K562 (cell line): ENCODE data around the gene ZNF473. TPM values are rescaled to one million over a fixed set of nuclear protein-coding genes. Genes with fewer than 3 reads are reported as not detected.

ENCODE experiments used
- CBX1 ChIP-seq: sonication (generic); IDR thresholded peaks from 2 replicates; pipeline ENCODE4 v1.6.1; 2016; ENCODE audit warnings: antibody characterized with exemption, low read depth, mild to moderate bottlenecking
- HLTF ChIP-seq: fragments of 450-650 bp; IDR thresholded peaks from 2 replicates; pipeline ENCODE4 v1.6.1; 2016
- KAT7 ChIP-seq: sonication (generic); formaldehyde crosslinking; IDR thresholded peaks from 2 replicates; pipeline ENCODE4 v1.8.0; 2022; ENCODE audit warnings: missing genetic modification reagents, mild to moderate bottlenecking, borderline replicate concordance
- KLF10 ChIP-seq: fragments of 250-450 bp; sonication (Bioruptor Pico); IDR thresholded peaks from 2 replicates; pipeline ENCODE4 v1.6.1; 2021; ENCODE audit warnings: matching md5 sums
- MBD2 ChIP-seq: sonication (generic); IDR thresholded peaks from 2 replicates; pipeline ENCODE4 v1.6.1; 2016; ENCODE audit warnings: low read depth, borderline replicate concordance
- MEF2D ChIP-seq: conservative IDR thresholded peaks from 2 replicates; pipeline ENCODE4 v1.6.1; 2016; ENCODE audit warnings: low read depth, missing genetic modification characterization, missing compliant biosample characterization
- NFIX ChIP-seq: fragments of 250-450 bp; sonication (Bioruptor Pico); IDR thresholded peaks from 2 replicates; pipeline ENCODE4 v1.4.0; 2020; ENCODE audit warnings: low read depth, mild to moderate bottlenecking, moderate library complexity
- RBM22 ChIP-seq: fragments of 200-400 bp; formaldehyde crosslinking; IDR thresholded peaks from 2 replicates; pipeline ENCODE4 v1.6.1; 2018; ENCODE audit warnings: low read length, low read depth; ENCODE audit not compliant: poor library complexity, severe bottlenecking
- SAFB2 ChIP-seq: fragments of 200-400 bp; formaldehyde crosslinking; IDR thresholded peaks from 2 replicates; pipeline ENCODE4 v1.6.1; 2018; ENCODE audit warnings: borderline replicate concordance, low read length, low read depth, moderate library complexity; ENCODE audit not compliant: severe bottlenecking
- SIN3A ChIP-seq, 2 experiments: fragments of 150-350 bp in 1 of 2; IDR thresholded peaks; 2 replicates each; pipeline ENCODE4 v1.6.1; 2011 to 2016; ENCODE audit warnings: borderline replicate concordance in 2 of 2, low read depth in 2 of 2, low read length in 2 of 2, mild to moderate bottlenecking in 2 of 2, moderate library complexity in 2 of 2; ENCODE audit not compliant: control insufficient read depth in 1 of 2
- SMARCC2 ChIP-seq: fragments of 450-650 bp; IDR thresholded peaks from 2 replicates; pipeline ENCODE4 v1.6.1; 2017; ENCODE audit warnings: antibody characterized with exemption, moderate library complexity, mild to moderate bottlenecking, low read depth
- SRF ChIP-seq, 2 experiments: fragments of 250-450, 450-650 bp in 1 of 2; sonication (Bioruptor Pico) in 1 of 2; sonication (generic) in 1 of 2; formaldehyde crosslinking; IDR thresholded peaks; 2 replicates each; pipeline versions ENCODE4 v1.5.0 to v1.5.1; 2020 to 2022; ENCODE audit warnings: mild to moderate bottlenecking in 1 of 2, missing genetic modification reagents in 1 of 2
- ZNF347 ChIP-seq: fragments of 450-650 bp; formaldehyde crosslinking; IDR thresholded peaks from 2 replicates; pipeline ENCODE4 v1.4.0; 2020; ENCODE audit warnings: low read depth, mild to moderate bottlenecking, moderate library complexity
- ZNF384 ChIP-seq: IDR thresholded peaks from 2 replicates; pipeline ENCODE4 v1.6.1; 2012; ENCODE audit warnings: low read depth, low read length, improper control_type of control experiment
- polyA plus RNA-seq, 8 experiments: library from polyadenylated mRNA; depleted of rRNA in 4 of 8; stranded (reverse) in 5 of 8; unstranded in 3 of 8; fragments of >200 nt; fragmentation: Nextera tagmentation in 2 of 8; fragmentation: Illumina TruSeq in 1 of 8; extraction: Ambion mirVana in 2 of 8; extraction: Trizol in 1 of 8; gene quantifications; 2 replicates each; pipeline versions ENCODE4 v1.2.1 to v1.2.3, GENCODE V29; 2011 to 2014; ENCODE audit warnings: inconsistent platforms in 1 of 8, missing spikeins in 1 of 8
- total RNA-seq, 7 experiments: library from RNA; depleted of rRNA in 6 of 7; stranded (reverse); fragments of >200 nt in 6 of 7; fragmentation: Illumina TruSeq in 2 of 7; extraction: Trizol in 2 of 7; gene quantifications; 2 replicates each; pipeline versions ENCODE4 v1.2.1 to v1.2.3, GENCODE V29; 2011 to 2021; ENCODE audit warnings: low replicate concordance in 1 of 7
- TF ChIP-seq, protein P1 (sequence below), 2 experiments: fragments of 450-650 bp; IDR thresholded peaks; 2 replicates each; pipeline ENCODE4 v1.6.1; 2016
- TF ChIP-seq, protein P2 (sequence below): conservative IDR thresholded peaks from 2 replicates; pipeline ENCODE4 v1.6.1; 2011; ENCODE audit warnings: low read depth, mild to moderate bottlenecking, low read length; ENCODE audit not compliant: control insufficient read depth
- TF ChIP-seq, protein P3 (sequence below): fragments of 450-650 bp; formaldehyde crosslinking; IDR thresholded peaks from 2 replicates; pipeline ENCODE4 v1.4.0; 2020; ENCODE audit warnings: mild to moderate bottlenecking, moderate library complexity
- TF ChIP-seq, protein P4 (sequence below): fragments of 250-450 bp; sonication (Bioruptor Pico); IDR thresholded peaks from 2 replicates; pipeline ENCODE4 v1.4.0; 2020; ENCODE audit warnings: mild to moderate bottlenecking, moderate library complexity
- TF ChIP-seq, protein P5 (sequence below): fragments of 450-650 bp; formaldehyde crosslinking; IDR thresholded peaks from 2 replicates; pipeline ENCODE4 v1.4.0; 2020; ENCODE audit warnings: mild to moderate bottlenecking, mixed read lengths

ZNF473 gene
- total and polyA plus RNA-seq, 9 of the 15 experiments (the other 6 are each of a cell fraction or from before 2014, with no cell fraction given): 8.2 to 34.0 (median 28.5) TPM

DNA sequence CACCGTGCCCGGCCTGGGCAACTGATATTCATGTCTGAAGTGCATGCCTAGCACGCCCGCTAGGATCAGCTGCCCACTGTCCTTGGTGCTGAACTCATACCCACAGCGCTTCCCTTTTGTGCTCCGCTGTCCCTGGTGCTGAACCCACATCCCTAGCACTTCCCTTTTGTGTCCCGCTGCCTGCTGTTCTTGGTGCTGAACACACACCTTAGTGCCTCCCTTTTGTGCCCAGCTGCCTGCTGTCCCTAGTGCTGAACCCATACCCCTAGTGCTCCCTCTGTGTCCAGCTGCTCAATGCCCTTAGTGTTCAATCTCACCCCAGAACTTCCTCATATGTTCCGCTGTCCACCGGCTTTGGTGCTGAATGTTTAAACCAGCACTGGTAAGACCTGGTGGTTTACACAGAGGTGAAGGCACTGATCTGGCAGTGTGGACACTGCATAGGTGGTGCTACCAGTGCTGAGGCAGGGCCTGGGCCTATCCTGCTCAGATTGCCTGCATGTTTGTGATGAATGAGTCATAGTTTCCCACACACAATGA, 38.6 kb upstream of the ZNF473 start (continued):
- TF ChIP-seq SIN3A (IDR thresholded peaks at IDR 0.05; ENCODE audit: borderline replicate concordance in 2 of 2, control insufficient read depth in 1 of 2, low read depth in 2 of 2, low read length in 2 of 2) (peak; percentile 100), MBD2 (no peak), SAFB2 (no peak), RBM22 (no peak), ZNF347 (no peak), MEF2D (tag) (peak; percentile 97), SRF (CRISPR knock-in tag; IDR thresholded peaks at IDR 0.05) (peak in 1 of 2 experiments; percentile 98; a peak in 2 of 4 replicates), NFIX (CRISPR knock-in tag) (no peak), CBX1 (peak; percentile 41; the same call in 1 of the 2 replicates), KLF10 (no peak), ZNF384 (no peak; the same call in 1 of the 2 replicates), HLTF (peak; percentile 91; the same call in 1 of the 2 replicates), KAT7 (CRISPR knock-in tag) (peak; percentile 100), SMARCC2 (peak; percentile 56)
- TF ChIP-seq, protein P1, sequence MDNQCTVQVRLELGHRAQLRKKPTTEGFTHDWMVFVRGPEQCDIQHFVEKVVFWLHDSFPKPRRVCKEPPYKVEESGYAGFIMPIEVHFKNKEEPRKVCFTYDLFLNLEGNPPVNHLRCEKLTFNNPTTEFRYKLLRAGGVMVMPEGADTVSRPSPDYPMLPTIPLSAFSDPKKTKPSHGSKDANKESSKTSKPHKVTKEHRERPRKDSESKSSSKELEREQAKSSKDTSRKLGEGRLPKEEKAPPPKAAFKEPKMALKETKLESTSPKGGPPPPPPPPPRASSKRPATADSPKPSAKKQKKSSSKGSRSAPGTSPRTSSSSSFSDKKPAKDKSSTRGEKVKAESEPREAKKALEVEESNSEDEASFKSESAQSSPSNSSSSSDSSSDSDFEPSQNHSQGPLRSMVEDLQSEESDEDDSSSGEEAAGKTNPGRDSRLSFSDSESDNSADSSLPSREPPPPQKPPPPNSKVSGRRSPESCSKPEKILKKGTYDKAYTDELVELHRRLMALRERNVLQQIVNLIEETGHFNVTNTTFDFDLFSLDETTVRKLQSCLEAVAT (IDR thresholded peaks at IDR 0.05): no peak
- TF ChIP-seq, protein P2, sequence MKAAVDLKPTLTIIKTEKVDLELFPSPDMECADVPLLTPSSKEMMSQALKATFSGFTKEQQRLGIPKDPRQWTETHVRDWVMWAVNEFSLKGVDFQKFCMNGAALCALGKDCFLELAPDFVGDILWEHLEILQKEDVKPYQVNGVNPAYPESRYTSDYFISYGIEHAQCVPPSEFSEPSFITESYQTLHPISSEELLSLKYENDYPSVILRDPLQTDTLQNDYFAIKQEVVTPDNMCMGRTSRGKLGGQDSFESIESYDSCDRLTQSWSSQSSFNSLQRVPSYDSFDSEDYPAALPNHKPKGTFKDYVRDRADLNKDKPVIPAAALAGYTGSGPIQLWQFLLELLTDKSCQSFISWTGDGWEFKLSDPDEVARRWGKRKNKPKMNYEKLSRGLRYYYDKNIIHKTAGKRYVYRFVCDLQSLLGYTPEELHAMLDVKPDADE: peak; percentile 98
- TF ChIP-seq, protein P3, sequence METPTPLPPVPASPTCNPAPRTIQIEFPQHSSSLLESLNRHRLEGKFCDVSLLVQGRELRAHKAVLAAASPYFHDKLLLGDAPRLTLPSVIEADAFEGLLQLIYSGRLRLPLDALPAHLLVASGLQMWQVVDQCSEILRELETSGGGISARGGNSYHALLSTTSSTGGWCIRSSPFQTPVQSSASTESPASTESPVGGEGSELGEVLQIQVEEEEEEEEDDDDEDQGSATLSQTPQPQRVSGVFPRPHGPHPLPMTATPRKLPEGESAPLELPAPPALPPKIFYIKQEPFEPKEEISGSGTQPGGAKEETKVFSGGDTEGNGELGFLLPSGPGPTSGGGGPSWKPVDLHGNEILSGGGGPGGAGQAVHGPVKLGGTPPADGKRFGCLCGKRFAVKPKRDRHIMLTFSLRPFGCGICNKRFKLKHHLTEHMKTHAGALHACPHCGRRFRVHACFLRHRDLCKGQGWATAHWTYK (CRISPR knock-in tag): peak; percentile 98
- TF ChIP-seq, protein P4, sequence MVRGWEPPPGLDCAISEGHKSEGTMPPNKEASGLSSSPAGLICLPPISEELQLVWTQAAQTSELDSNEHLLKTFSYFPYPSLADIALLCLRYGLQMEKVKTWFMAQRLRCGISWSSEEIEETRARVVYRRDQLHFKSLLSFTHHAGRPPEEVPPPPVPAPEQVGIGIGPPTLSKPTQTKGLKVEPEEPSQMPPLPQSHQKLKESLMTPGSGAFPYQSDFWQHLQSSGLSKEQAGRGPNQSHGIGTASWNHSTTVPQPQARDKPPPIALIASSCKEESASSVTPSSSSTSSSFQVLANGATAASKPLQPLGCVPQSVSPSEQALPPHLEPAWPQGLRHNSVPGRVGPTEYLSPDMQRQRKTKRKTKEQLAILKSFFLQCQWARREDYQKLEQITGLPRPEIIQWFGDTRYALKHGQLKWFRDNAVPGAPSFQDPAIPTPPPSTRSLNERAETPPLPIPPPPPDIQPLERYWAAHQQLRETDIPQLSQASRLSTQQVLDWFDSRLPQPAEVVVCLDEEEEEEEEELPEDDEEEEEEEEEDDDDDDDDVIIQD (CRISPR knock-in tag): peak; percentile 92
- TF ChIP-seq, protein P5, sequence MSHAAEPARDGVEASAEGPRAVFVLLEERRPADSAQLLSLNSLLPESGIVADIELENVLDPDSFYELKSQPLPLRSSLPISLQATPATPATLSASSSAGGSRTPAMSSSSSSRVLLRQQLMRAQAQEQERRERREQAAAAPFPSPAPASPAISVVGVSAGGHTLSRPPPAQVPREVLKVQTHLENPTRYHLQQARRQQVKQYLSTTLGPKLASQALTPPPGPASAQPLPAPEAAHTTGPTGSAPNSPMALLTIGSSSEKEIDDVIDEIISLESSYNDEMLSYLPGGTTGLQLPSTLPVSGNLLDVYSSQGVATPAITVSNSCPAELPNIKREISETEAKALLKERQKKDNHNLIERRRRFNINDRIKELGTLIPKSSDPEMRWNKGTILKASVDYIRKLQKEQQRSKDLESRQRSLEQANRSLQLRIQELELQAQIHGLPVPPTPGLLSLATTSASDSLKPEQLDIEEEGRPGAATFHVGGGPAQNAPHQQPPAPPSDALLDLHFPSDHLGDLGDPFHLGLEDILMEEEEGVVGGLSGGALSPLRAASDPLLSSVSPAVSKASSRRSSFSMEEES (CRISPR knock-in tag): no peak
